Mucosa of descending colon (tissue), 3 donors: ENCODE data around the gene CTBP1. TPM values are rescaled to one million over a fixed set of nuclear protein-coding genes. Genes with fewer than 3 reads are reported as not detected.

Experiments used
- ATAC-seq: fragments of 200-7000 bp; cut with Tn5 transposase; one replicate; pipeline ENCODE4 v1.9.1; 2020; ENCODE audit warnings: mild to moderate bottlenecking, moderate library complexity
- DNase-seq, 3 donors: peaks; one replicate each; pipeline ENCODE4 v3.0.0-alpha.2; 2020
- H3K36me3 ChIP-seq: fragments of 200-600 bp; one replicate; pipeline ENCODE4 v1.8.0; 2021; ENCODE audit warnings: low read depth, mild to moderate bottlenecking
- H3K4me1 ChIP-seq: fragments of 200-600 bp; one replicate; pipeline ENCODE4 v1.8.0; 2021; ENCODE audit warnings: low read depth, mild to moderate bottlenecking
- H3K4me3 ChIP-seq: fragments of 200-600 bp; one replicate; pipeline ENCODE4 v1.8.0; 2021; ENCODE audit warnings: mild to moderate bottlenecking
- H3K9me3 ChIP-seq: fragments of 200-600 bp; one replicate; pipeline ENCODE4 v1.8.0; 2021; ENCODE audit warnings: mild to moderate bottlenecking
- intact Hi-C, 2 donors: fragments of 100-400 bp; cut with DNase I in 1 of 2; cut with micrococcal nuclease in 1 of 2; formaldehyde crosslinking; loops; one replicate each; pipeline versions ENCODE4 v1.11.0 to v1.11.1; 2022; cut with DNase I, micrococcal nuclease
- total RNA-seq, 3 donors: library from RNA; stranded (reverse); fragmentation: NEBNext Ultra II Directional in 2 of 3; extraction: Animal tissue kit (Norgen Biotek cat#: 25700) in 2 of 3; gene quantifications; one replicate each; pipeline versions ENCODE4 v1.2.1 to v1.2.4, GENCODE V29; 2021 to 2023
- TF ChIP-seq, protein P1 (sequence below): fragments of 200-600 bp; IDR thresholded peaks from one replicate; pipeline ENCODE4 v1.8.0; 2022; ENCODE audit warnings: antibody characterized with exemption, mild to moderate bottlenecking
- donor health status: DM: no; HTN: no; CAD: no; lungs with moderate emphysema.
- donor health status: DM: no; HTN: no; CAD: no.
- donor health status: DM: no; HTN: yes; CAD: no.

CTBP1 gene
- total RNA-seq, 3 donors from 2014 or later: 151 to 188 (median 168) TPM

DNA sequence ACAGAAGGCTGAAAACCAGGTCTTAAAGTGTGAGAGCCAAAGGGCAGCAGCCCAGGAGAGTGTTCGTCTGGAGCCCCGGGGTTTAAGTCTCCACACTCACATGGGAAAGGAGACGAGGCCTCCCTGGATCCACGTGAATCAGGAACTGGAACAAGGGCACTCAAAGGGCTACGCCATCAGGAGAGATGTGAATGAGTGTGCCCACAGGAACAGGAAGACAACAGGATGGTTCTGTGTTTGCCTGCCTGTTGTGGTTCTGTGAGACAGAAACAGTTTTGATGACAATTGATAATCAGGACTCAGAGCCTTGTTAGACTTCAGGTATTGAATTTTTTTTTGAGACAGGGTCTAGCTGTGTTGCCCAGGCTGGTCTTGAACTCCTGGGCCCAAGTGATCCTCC is 4.9 kb upstream of the CTBP1 start:
- H3K36me3 ChIP-seq: no peaks in the 10 kb centered on the region
- no peaks in the 10 kb centered on the region for H3K9me3 ChIP-seq
- TF ChIP-seq, protein P1, sequence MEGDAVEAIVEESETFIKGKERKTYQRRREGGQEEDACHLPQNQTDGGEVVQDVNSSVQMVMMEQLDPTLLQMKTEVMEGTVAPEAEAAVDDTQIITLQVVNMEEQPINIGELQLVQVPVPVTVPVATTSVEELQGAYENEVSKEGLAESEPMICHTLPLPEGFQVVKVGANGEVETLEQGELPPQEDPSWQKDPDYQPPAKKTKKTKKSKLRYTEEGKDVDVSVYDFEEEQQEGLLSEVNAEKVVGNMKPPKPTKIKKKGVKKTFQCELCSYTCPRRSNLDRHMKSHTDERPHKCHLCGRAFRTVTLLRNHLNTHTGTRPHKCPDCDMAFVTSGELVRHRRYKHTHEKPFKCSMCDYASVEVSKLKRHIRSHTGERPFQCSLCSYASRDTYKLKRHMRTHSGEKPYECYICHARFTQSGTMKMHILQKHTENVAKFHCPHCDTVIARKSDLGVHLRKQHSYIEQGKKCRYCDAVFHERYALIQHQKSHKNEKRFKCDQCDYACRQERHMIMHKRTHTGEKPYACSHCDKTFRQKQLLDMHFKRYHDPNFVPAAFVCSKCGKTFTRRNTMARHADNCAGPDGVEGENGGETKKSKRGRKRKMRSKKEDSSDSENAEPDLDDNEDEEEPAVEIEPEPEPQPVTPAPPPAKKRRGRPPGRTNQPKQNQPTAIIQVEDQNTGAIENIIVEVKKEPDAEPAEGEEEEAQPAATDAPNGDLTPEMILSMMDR: no peak
- ATAC-seq (no peak), DNase-seq (no peak)
- H3K4me1 ChIP-seq: peaks cover 7% of the 10 kb centered on the region
- no peak overlapping the region for H3K4me3 ChIP-seq
- intact Hi-C loops: loop anchor here (10.0 kb wide), 3 partner anchors 89 to 101 kb away; partner anchors contain the start of gene UVSSA (in 1 of the 2)

DNA sequence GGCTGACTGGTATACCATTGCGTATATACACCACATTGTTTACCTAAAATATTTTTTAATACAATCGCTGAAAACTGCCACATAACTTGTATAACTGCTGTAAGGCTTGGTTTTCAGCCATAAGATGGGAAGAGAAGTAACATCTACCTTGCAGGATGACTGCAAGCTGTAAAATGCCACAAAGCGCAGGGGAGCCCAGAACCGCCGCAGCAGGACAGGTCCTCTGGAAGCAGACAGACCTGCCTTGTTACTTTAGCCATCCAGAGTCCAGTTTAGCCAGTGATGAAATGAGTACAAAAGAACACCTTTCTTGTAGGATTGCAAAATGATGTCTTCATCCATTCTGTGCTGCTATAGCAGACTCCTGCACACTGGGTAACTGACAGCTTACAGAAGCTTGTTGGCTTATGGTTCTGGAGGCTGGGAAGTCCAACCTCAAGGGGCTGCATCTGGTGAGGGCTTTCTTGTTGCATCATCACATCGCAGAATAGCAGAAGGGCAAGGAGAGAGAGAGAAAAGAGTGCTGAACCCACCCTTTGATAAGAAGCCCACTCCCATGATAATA is 4.1 kb upstream of the CTBP1 start:
- no peaks in the 10 kb centered on the region for H3K9me3 ChIP-seq
- no peaks in the 10 kb centered on the region for H3K36me3 ChIP-seq
- intact Hi-C loops: loop anchor here (10.0 kb wide), 3 partner anchors 88 to 102 kb away; partner anchors contain the start of gene UVSSA (in 1 of the 2)
- ATAC-seq (no peak), DNase-seq (no peak)
- H3K4me1 ChIP-seq: peaks cover 7% of the 10 kb centered on the region
- H3K4me3 ChIP-seq: no peak overlapping the region
- TF ChIP-seq, protein P1: no peak

DNA sequence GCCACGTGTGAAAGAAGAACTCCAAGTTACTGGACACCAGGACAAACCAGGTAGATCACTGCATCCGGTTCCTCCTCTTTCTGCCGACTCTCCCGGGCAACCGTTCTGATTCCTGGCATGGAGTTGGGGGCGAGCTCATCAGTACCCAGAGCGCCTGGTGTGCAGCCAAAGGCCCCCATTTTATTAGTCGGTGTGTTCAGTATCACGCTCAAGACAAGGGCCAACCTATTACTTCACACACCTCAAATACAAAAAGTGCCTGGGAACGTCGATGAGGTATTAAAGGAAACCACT is 2.8 kb upstream of the CTBP1 start:
- Histone ChIP-seq H3K9me3 (no peaks in the 10 kb centered on the region), H3K4me1 (peaks cover 14% of the 10 kb centered on the region), H3K4me3 (no peak overlapping the region), H3K36me3 (no peaks in the 10 kb centered on the region)
- DNase-seq (no peak), ATAC-seq (no peak)
- intact Hi-C loops: loop anchor here (10.0 kb wide), 3 partner anchors 87 to 103 kb away; partner anchors contain the start of gene UVSSA (in 1 of the 2)
- TF ChIP-seq, protein P1: no peak

DNA sequence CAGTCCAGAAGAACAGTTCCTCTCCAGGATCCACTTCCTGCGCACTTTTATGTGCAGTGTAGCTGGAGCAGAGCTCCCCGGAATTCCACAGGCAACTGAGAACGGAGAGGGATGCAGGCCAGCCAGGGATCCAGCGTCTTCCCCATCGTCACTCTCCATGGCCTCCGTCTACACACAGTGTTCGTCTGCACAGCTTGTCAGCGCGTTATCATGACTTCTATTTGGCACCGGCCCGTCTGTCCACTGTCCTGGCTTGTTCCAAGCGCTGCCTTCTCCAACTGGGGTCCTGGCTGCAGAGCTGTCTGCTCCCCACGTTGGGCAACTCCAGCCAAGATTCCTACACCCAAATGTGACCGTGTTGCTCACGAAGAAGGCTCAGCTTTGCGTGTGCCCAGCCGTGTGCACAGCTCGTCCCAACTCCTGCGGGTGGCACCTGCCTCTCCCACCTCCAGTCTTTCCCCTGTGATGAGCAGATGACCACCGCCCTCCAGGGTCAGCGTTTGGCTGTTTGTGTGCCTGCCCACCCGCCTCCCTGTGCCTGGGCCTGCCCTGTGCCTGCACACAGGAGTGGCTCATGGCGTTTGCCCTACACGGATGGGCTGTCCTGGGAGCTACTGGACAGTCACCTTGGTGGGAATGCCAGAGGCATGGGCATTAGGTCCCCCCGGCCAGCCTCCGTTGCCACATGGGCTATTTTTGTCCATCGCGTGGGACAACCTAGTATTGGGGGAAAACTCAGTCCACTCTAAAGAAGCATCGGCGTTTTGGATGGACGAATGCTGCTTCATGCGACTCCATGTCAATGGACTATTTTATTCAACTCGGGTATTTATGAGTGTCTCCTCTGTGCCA is 2.2 kb upstream of the CTBP1 start:
- Histone ChIP-seq H3K36me3 (no peaks in the 10 kb centered on the region), H3K9me3 (no peaks in the 10 kb centered on the region), H3K4me3 (no peak overlapping the region), H3K4me1 (peaks cover 20% of the 10 kb centered on the region)
- TF ChIP-seq, protein P1: no peak
- peak in 2 of 3 donors; percentile 31 to 53 for DNase-seq
- ATAC-seq: no peak
- intact Hi-C loops: loop anchor here (10.0 kb wide), 3 partner anchors 86 to 104 kb away; partner anchors contain the start of gene UVSSA (in 1 of the 2)

DNA sequence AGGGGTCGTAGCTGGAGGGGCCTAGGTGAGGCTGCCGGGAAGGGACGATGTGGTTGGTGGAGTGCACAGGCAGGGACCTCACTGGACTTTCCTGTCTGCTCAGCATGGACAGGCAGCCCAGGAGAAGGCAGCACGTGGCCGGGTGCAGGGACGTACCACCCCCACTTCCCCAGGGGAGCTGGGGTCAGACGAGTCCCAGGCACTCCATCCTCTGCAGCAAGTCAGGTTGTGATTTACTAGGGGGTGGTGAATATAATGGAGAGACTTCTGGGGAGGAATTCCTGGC is 1.5 kb upstream of the CTBP1 start:
- no peak overlapping the region for H3K4me3 ChIP-seq
- TF ChIP-seq, protein P1: no peak
- peaks cover 26% of the 10 kb centered on the region for H3K4me1 ChIP-seq
- H3K36me3 ChIP-seq: no peaks in the 10 kb centered on the region
- ATAC-seq (no peak), DNase-seq (peak in 1 of 3 donors; percentile 58)
- H3K9me3 ChIP-seq: no peaks in the 10 kb centered on the region
- intact Hi-C loops: loop anchor here (10.0 kb wide), 3 partner anchors 86 to 104 kb away; partner anchors contain the start of gene UVSSA (in 1 of the 2)
